Testis (tissue), 2 donors: ENCODE measurements around the gene GDPD2.

Experiments
- POLR2A ChIP-seq: fragments of 450-650 bp; IDR thresholded peaks from one replicate; pipeline ENCODE4 v1.6.1; 2017; ENCODE audit warnings: antibody characterized with exemption, mild to moderate bottlenecking, moderate library complexity
- TF ChIP-seq, protein P1 (sequence below), 3 experiments: fragments of 450-650 bp in 2 of 3; fragments of 200-600 bp in 1 of 3; sonication (generic) in 1 of 3; IDR thresholded peaks; one replicate each; pipeline ENCODE4 v1.5.1; 2016 to 2019; ENCODE audit warnings: antibody characterized with exemption in 3 of 3, mild to moderate bottlenecking in 2 of 3, moderate library complexity in 1 of 3

DNA sequence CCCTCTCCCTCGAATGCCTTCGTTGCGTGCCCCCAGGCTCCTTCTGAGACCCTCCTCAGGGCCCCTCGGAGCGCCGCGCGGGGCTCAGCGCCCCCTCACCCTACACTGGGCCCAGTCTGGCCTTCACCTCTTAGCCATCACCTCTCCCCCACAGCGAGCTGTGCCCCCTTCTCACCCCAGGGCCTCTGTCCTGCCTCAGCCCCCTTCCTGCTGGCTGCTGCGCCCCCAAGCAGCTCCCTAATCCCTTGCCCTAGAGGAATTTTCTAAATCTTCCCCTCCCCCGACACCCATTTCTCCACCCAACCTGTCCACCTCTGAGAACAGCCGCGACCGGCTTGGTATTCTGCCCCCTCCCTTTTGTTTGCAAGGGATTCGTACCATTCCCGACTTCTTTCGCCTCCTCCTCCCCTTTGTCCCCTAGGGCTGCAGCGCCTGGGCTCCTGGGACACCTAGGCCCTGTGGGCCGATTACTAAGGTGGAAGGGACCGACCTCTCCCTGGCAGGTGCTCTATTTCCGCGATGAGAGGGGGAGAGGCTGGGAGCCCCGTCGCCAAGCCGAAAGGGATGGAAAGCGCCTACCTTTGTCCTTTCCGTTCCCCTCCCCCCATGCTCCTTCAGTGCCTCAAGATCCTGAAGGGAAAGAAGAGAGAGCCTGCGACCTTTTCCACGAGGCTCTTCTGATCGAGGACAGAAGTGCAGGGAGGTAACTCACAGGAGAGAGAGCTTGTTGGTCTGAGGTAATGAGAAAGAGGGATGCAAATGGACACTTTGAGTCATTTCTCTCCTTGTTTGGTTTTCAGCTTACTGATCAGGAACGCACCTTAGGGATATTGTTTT lies 32.5 kb downstream of the GDPD2 start:
- TF ChIP-seq POLR2A: no peak
- TF ChIP-seq, protein P1, sequence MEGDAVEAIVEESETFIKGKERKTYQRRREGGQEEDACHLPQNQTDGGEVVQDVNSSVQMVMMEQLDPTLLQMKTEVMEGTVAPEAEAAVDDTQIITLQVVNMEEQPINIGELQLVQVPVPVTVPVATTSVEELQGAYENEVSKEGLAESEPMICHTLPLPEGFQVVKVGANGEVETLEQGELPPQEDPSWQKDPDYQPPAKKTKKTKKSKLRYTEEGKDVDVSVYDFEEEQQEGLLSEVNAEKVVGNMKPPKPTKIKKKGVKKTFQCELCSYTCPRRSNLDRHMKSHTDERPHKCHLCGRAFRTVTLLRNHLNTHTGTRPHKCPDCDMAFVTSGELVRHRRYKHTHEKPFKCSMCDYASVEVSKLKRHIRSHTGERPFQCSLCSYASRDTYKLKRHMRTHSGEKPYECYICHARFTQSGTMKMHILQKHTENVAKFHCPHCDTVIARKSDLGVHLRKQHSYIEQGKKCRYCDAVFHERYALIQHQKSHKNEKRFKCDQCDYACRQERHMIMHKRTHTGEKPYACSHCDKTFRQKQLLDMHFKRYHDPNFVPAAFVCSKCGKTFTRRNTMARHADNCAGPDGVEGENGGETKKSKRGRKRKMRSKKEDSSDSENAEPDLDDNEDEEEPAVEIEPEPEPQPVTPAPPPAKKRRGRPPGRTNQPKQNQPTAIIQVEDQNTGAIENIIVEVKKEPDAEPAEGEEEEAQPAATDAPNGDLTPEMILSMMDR (IDR thresholded peaks at IDR 0.05): no peak
